ENCODE data around the gene SLMAP. TPM values are rescaled to one million over a fixed set of nuclear protein-coding genes. Genes with fewer than 3 reads are reported as not detected.

Gene SLMAP
- polyA plus RNA-seq, 1 donor from 2014 or later = 17.6 TPM

DNA sequence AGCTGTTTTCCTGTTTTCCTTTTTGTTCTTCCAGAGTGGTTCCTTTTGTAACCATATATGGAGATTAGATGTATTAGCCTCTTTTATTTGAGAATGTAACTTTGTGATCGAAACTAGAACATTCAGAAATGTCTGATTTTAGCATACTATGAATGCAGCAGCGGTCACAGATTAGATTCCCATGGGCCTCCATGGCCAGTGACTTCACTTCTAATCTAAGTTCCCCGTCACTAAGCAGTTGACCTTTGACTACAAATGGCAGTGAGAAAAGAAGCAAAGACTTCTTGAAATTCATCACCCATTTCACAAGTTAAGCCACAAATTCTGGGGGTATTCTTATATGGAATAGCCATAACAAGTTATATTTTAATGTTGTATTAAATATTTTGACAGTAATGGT, 137.6 kb downstream of the SLMAP start:
- Mint-ChIP-seq H3K9me3 (no peaks in the 10 kb centered on the region), H3K4me1 (no peaks in the 10 kb centered on the region), H3K4me3 (no peak overlapping the region), H3K27me3 (no peaks in the 10 kb centered on the region), H3K36me3 (peaks cover 12% of the 10 kb centered on the region), H3K27ac (no peak overlapping the region)

DNA sequence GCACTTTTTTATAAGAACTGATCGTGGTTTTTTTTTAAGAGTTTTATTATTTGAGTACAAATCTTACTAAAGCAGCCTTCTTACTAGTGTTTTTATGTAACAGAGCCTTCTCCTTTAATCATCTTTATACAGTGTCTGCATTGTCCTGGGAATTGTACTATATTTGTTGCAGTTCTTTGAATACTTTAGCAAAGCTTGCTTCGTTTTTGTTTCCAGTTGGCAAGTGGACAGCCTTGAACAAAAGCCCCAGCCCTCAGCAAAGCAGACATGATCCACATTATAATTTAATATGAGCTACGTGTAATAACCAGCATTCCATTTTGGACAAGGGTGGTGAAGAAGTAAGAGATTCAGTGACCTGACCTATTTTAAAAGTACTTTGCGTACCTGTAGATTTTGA, 139.9 kb downstream of the SLMAP start:
- Mint-ChIP-seq H3K4me3 (no peak overlapping the region), H3K9me3 (no peaks in the 10 kb centered on the region), H3K27me3 (no peaks in the 10 kb centered on the region), H3K27ac (no peak overlapping the region), H3K4me1 (no peaks in the 10 kb centered on the region), H3K36me3 (peaks cover 17% of the 10 kb centered on the region)

DNA sequence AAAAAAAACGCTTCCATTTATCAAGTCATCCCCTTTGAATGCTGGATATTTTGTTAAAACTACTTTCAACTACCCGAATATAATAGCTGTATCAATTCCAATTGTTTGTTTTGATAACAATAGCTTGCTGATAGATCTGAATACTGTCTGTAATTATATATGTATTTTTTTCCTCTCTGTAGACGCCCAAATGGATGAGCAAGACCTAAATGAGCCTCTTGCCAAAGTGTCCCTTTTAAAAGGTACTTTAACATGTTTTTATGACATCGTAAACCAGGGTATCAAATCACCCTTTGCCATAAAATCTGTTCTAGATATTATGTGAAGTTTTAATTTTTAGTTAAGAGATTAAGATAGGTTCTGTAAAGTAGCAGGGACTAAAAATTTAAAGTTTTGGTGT, 140.6 kb downstream of the SLMAP start:
- H3K27ac Mint-ChIP-seq = no peak overlapping the region
- H3K36me3 Mint-ChIP-seq = peaks cover 20% of the 10 kb centered on the region
- no peaks in the 10 kb centered on the region for H3K27me3 Mint-ChIP-seq
- H3K9me3 Mint-ChIP-seq = no peaks in the 10 kb centered on the region
- H3K4me1 Mint-ChIP-seq = no peaks in the 10 kb centered on the region
- H3K4me3 Mint-ChIP-seq = no peak overlapping the region

DNA sequence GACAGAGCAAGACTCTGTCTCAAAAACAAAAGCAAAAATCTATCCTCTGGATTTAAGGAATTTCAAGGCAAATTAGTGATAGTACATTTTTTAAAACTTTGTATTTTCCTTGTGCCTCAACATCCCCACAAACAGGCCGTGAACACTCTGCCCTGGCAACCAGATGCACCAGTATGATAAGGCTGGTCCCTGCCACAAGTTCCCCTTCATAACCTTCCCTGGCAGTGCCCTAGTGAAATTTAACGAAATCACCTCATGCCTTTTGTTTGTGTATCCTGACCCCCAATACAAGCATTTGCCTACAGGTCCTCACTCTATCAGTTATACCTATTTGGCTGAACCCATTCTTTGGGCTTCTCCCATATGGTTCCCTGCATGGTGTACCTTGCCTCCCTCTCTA, 144.7 kb downstream of the SLMAP start:
- Mint-ChIP-seq H3K27me3 (no peaks in the 10 kb centered on the region), H3K36me3 (peaks cover 26% of the 10 kb centered on the region), H3K4me3 (no peak overlapping the region), H3K27ac (no peak overlapping the region), H3K4me1 (no peaks in the 10 kb centered on the region), H3K9me3 (no peaks in the 10 kb centered on the region)

GRCh38 chr3:57903124-57903890, 147.2 kb downstream of the SLMAP start:
- H3K36me3 Mint-ChIP-seq = peaks cover 16% of the 10 kb centered on the region
- no peak overlapping the region for H3K27ac Mint-ChIP-seq
- no peak overlapping the region for H3K4me3 Mint-ChIP-seq
- H3K27me3 Mint-ChIP-seq = no peaks in the 10 kb centered on the region
- no peaks in the 10 kb centered on the region for H3K9me3 Mint-ChIP-seq
- no peaks in the 10 kb centered on the region for H3K4me1 Mint-ChIP-seq

DNA sequence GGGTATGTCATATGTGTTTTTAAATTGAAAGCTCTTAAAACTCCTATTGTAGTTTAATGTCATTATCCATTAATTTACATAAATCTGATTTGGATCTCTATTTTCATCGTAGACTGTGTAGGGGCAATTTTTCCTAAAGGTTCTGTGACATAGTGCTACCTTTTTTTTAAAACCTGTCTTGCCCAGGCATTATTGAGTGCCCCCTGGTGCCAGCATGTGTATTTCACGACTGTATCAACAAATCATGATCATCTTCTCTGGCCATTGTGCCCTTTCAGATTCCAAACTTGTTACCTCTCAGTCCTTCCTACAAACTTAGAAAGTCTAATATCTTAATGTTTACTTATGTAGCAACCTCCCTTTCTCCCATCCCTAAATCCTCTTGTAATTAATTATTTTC, 154.9 kb downstream of the SLMAP start:
- Mint-ChIP-seq H3K4me3 (no peak overlapping the region), H3K9me3 (no peaks in the 10 kb centered on the region)

DNA sequence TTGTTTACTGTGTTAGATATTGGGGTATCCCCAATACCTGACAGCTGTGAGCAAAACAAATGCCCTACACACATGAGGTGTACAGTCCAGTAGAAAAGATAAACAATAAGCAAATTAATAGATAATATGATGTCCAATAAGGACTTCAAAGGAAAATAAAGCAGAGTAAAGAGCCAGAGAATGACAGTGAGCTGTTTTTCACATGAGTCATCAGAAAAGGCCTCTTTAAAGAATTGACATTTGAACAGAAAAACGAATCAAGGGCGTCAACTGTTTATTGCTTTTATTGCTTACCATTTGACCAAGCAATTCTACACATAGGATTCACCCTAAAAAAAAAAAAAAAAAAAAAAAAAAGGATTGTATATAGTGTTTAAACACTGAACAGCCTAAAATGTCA, 155.5 kb downstream of the SLMAP start:
- Mint-ChIP-seq H3K27me3 (no peaks in the 10 kb centered on the region), H3K4me3 (no peak overlapping the region), H3K9me3 (no peaks in the 10 kb centered on the region), H3K27ac (no peak overlapping the region), H3K4me1 (no peaks in the 10 kb centered on the region), H3K36me3 (peaks cover 16% of the 10 kb centered on the region)

More for the DNA sequence above, 154.9 kb downstream of the SLMAP start:
- H3K27me3 Mint-ChIP-seq = no peaks in the 10 kb centered on the region
- no peak overlapping the region for H3K27ac Mint-ChIP-seq
- peaks cover 10% of the 10 kb centered on the region for H3K36me3 Mint-ChIP-seq
- H3K4me1 Mint-ChIP-seq = no peaks in the 10 kb centered on the region

DNA sequence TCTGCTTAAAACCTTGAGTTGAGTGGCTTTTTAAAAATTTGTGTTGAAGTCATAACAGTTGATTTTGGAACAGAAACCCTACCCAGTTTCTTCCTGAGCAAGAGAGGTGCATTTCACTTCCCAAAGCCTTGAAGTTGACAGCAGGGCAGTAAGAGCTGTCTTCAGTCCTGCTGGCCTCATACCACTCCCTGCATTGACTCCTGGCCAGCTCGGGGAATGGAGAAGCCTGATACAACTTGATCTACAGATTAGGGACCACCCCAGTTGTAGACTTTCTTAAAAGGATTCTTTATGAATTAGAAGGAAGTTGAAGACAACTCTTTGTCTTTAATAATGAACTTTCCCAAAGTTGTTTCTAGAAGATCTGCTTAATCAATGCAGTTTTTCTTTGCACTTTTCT, 161.5 kb downstream of the SLMAP start:
- H3K27me3 Mint-ChIP-seq = no peaks in the 10 kb centered on the region
- peaks cover 19% of the 10 kb centered on the region for H3K36me3 Mint-ChIP-seq
- no peak overlapping the region for H3K4me3 Mint-ChIP-seq
- no peaks in the 10 kb centered on the region for H3K9me3 Mint-ChIP-seq
- no peaks in the 10 kb centered on the region for H3K4me1 Mint-ChIP-seq
- no peak overlapping the region for H3K27ac Mint-ChIP-seq

DNA sequence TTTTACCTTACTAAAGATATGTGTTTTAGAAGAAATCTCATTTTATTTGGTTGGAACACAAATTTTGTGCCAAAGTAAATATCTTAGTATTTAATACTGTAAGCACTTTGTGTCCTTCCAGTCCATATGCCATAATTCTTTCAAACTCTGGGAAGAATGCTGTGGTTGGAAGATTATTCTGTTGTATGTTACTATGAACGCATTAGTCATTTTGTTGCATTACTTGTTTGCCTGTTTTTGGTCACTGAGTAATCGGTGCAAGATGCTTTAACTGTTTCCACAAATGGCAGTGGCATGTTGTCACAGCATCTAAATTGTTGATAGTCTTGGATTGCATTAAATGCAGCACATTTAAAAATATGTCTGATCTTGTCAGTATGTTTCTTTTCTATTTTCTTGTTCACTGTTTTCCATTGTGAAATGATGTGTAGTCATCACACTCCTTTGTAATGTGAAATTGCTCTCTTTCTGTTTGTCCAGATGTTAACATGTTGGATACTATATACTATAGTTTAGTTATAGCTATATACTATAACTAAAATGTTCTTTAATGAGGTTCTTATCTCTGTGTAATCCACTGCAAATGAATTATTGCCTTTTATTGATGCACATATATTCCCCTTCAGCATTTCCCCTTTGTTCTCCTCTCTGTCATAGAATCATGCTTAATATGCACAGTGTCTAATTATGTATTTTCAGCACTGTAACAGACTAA, 162.2 kb downstream of the SLMAP start:
- no peaks in the 10 kb centered on the region for H3K4me1 Mint-ChIP-seq
- H3K36me3 Mint-ChIP-seq = peaks cover 19% of the 10 kb centered on the region
- no peaks in the 10 kb centered on the region for H3K27me3 Mint-ChIP-seq
- no peaks in the 10 kb centered on the region for H3K9me3 Mint-ChIP-seq
- peak overlapping the region in 1 of 3 donors; percentile 10 for H3K27ac Mint-ChIP-seq
- no peak overlapping the region for H3K4me3 Mint-ChIP-seq

- Mint-ChIP-seq H3K36me3 (peaks cover 22% of the 10 kb centered on the region), H3K9me3 (no peaks in the 10 kb centered on the region), H3K27ac (no peak overlapping the region), H3K4me1 (no peaks in the 10 kb centered on the region), H3K27me3 (no peaks in the 10 kb centered on the region), H3K4me3 (no peak overlapping the region)
Measured at GRCh38 chr3:57919987-57920386, 163.9 kb downstream of the SLMAP start.

DNA sequence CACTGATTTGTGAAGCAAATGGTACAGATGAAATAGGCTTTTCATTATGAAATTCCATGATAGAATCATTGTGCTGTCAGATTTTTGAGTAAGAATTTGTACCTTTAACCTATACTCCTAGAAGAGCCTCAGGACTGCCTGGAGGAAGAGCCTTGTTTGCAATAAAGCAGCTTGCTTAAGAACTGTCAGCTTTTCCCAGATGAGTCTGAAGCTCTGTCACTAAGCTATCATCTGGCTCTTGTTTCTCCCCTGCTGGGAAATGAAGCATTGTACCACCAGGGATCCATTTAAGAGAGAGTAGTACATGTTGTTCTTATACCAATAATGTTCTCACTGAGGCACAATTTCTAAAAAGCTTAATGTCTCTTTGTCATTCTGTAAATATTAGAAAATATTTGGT, 167.0 kb downstream of the SLMAP start:
- H3K36me3 Mint-ChIP-seq = peaks cover 12% of the 10 kb centered on the region

GRCh38 chr3:57923752-57924151, 167.6 kb downstream of the SLMAP start:
- Mint-ChIP-seq H3K4me1 (no peaks in the 10 kb centered on the region), H3K36me3 (peaks cover 10% of the 10 kb centered on the region), H3K27me3 (no peaks in the 10 kb centered on the region), H3K27ac (no peak overlapping the region), H3K4me3 (no peak overlapping the region), H3K9me3 (no peaks in the 10 kb centered on the region)

More for the DNA sequence above, 167.0 kb downstream of the SLMAP start:
- Mint-ChIP-seq H3K27me3 (no peaks in the 10 kb centered on the region), H3K27ac (no peak overlapping the region), H3K4me1 (no peaks in the 10 kb centered on the region), H3K9me3 (no peaks in the 10 kb centered on the region), H3K4me3 (no peak overlapping the region)

DNA sequence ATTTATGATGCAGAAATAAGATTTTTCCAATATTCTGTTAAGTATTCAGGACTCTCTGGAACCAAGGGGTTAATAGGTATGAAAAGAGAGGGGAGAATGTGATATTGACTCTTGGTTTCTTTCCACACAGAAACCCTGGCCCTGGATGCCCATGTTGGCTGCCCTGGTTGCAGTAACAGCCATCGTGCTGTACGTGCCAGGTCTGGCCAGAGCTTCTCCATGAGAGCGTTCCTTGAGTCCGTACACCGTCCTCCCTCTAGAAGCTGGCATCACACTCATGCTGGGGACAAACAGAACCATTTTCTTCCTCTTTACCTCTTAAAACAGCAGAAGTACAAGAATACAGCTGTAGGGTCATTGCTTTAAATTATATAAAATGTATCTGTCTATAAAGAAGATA, 171.1 kb downstream of the SLMAP start:
- Mint-ChIP-seq H3K27me3 (no peaks in the 10 kb centered on the region), H3K27ac (no peak overlapping the region), H3K36me3 (peaks cover 12% of the 10 kb centered on the region), H3K4me3 (no peak overlapping the region), H3K9me3 (no peaks in the 10 kb centered on the region), H3K4me1 (no peaks in the 10 kb centered on the region)

- Mint-ChIP-seq H3K27ac (peak overlapping the region in 1 of 3 donors; percentile 26), H3K9me3 (no peaks in the 10 kb centered on the region), H3K4me3 (no peak overlapping the region), H3K4me1 (no peaks in the 10 kb centered on the region), H3K36me3 (peaks cover 10% of the 10 kb centered on the region), H3K27me3 (no peaks in the 10 kb centered on the region)
Measured at GRCh38 chr3:57927916-57928315, 171.8 kb downstream of the SLMAP start.

DNA sequence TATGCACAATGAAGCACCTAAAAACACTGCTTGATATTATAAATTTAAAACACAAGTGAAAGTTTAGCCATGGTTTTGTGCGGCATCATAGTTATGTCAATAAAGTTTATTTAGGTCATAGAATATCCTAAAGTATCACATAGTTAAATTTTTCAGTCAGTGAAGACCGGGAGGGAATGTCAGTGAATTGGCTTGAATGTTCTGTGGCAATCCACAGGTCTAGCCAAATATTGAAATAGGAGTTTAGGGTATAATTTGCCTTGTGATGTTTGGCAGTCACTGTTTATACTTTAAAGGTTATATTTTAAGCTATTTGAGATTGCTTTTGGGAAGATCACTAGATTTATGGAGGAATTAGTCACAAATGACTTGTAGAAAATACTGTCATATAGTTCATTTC, 172.4 kb downstream of the SLMAP start:
- Mint-ChIP-seq H3K4me3 (no peak overlapping the region), H3K27ac (no peak overlapping the region), H3K36me3 (peaks cover 10% of the 10 kb centered on the region), H3K9me3 (no peaks in the 10 kb centered on the region), H3K27me3 (no peaks in the 10 kb centered on the region), H3K4me1 (peaks cover 0 to 2% (median 0%) of the 10 kb centered on the region in 3 donors)

DNA sequence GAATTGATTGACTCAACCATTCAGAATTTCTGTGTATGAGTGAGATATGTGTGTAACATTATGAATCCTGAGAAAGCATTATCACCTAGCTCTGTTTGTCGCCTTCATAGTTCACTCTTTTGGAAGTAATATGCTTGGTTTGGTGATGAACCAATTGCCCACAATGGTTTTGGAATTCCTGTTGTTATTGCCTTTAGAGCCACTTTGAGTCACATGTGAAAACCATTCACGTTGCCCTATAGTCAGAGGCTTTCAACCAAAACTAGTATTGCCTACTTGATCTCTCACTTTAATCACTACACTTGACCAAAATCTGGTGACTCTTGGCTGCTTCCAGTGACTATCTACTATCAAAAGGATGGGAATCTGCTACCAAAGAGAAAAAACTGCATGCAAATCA, 173.9 kb downstream of the SLMAP start:
- peak overlapping the region in 1 of 3 donors; percentile 41 for H3K27ac Mint-ChIP-seq
- H3K4me1 Mint-ChIP-seq = peaks cover 0 to 2% (median 0%) of the 10 kb centered on the region in 3 donors
- no peaks in the 10 kb centered on the region for H3K27me3 Mint-ChIP-seq
- peaks cover 7% of the 10 kb centered on the region for H3K36me3 Mint-ChIP-seq
- no peaks in the 10 kb centered on the region for H3K9me3 Mint-ChIP-seq
- no peak overlapping the region for H3K4me3 Mint-ChIP-seq
